ENCODE data around the gene CEP55.

Gene CEP55

DNA sequence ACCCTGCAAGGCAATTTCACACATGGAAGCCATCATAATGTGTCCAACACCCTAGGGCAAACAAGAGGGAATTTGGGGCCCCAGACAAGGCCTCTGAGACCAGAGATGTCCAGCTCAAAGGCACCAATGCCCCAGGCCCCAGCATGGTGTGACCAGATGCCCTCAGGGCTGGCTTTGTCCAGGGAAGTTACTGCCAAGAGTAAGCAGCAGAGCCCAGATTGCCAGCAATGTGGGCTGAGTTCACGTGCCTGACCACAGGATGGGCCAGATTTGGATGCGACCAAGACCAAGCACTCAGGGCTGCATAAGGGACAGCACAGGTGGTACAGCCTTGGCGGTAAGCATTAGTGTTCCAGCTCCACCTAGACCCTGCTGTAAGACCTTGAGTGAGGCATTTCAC is 27.0 kb upstream of the CEP55 start:
- no peak for DNase-seq (ENCODE audit: low read depth)

DNA sequence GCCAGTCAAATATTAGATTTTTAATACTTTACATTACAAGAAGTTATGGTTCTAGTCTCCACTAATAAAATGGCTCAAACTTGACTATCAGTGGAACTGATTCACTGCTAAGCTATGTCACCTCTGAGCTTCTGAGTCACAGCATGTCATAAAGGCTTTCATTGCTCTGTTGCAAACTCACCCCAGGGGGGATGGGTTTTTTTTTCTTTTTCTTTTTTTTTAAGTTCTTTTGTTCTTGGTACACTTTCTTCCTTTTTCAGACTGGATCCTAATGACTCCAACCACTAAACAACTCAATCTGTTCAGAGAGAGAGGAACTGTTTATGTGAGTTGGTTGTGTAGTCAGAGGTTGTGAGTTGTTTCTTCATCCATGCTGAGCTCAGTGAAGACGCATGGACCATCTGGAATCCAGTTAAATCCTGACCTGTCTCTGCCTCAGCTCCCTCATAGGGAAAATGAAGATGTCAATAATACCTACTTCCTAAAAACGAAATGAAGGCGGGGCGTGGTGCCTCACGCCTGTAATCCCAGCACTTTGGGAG is 25.2 kb upstream of the CEP55 start:
- no peak for DNase-seq (ENCODE audit: low read depth)

DNA sequence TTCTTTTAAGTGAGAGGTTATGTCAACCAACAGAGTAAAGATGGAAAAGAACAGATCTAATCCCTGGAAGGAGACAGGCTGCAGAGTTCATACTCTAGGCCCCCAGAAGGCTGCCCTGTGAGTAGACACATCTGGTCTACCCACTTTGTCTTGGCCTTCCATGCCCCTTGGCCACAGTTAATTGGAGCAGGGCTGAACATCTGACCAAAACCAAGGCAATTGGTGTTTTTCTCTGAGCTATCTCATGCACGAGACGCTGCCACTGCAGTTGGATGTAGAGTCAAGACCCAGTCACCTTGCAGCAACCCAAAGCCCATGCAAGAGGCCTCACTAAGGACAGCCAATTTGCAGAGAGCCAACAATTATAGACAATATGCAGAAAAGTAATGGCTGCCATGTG is 23.3 kb upstream of the CEP55 start:
- DNase-seq (ENCODE audit: low read depth), result no peak

DNA sequence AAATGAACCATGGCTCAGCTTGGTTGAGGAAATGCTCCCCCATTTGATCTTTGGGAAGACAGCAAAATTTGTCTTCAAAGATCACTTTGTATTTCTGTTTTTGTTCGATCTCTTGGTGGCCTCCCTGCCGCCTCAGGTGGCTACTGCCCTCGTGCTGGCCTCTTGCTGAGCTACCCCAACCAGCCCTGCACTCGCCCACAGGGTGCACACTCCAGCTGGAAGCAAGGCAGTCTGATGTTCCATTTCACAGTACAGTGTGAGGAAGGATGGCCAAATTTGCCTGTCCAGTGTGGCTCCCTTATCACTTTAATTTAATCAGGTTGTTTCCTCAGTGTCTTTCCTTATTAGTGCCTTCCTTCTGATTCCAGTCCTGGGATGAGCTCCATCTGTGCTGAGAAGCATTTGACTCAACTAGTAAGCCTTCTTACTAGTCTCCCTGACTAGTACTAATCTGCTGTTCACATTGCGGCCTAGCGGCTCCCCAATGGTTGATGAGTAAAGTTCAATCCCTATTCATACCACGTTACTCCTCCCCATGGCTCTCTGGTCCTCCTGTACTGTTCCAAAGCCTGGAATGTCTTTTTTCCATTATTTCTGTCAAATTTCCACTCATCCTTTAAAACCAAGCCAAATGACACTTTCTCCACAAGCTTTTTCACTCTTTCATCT is 22.5 kb upstream of the CEP55 start:
- no peak for DNase-seq (ENCODE audit: low read depth)

DNA sequence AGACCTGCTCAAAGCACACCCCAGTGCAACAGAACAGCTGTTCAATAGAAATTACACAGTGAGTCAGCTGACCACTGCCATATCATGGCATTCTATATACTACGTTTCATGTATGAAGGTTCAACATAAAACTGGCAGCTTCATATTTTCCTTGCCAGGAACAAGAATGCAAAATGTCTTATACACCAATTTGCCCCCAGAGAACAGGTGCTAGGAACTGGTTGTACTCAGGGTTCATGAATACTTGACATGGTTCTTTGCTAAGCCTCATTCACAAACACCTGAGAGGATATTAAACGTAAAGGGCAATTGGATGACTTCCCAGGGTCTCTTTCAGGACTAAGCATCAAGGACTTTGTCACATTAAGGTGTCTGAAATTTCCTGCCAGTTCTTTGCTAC is 21.2 kb upstream of the CEP55 start:
- no peak for DNase-seq (ENCODE audit: low read depth)

DNA sequence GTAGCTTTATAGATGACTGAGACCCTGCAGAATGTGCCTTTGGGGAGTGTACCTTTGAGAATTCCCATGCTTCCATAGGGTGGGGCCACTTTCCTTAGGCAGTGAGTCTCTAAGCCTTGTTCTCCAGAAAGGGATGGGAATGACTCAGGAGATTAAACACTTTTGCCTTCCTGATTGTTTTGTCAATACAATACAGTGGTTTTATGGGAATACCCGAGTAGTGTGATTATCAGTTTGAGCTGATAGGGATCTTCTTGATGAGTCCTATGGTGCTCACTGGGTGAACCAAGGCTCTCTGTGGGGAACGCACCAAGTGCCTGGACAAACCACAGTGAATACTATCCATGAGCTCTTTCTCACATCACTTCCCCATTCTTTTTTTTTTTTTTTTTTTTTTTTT is 20.5 kb upstream of the CEP55 start:
- no peak for DNase-seq (ENCODE audit: low read depth)

DNA sequence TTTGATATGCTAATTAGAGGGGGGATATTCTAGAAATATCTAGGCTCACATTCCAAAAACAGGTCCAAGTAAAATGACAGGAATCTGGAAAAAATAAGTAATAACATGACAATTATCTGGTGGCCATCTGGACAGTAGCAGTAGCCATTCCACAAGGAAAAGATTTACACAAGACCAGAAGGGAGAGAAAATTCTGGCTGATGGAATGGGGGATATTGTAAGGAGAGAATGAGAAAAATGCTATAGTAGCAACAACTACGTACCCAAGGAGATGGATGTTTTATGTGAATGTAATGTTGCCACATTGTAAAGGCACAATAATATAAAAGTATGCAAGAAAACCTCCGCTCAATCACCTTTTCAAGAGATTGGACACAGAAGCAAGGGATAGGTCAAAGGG is 19.7 kb upstream of the CEP55 start:
- no peak for DNase-seq (ENCODE audit: low read depth)

DNA sequence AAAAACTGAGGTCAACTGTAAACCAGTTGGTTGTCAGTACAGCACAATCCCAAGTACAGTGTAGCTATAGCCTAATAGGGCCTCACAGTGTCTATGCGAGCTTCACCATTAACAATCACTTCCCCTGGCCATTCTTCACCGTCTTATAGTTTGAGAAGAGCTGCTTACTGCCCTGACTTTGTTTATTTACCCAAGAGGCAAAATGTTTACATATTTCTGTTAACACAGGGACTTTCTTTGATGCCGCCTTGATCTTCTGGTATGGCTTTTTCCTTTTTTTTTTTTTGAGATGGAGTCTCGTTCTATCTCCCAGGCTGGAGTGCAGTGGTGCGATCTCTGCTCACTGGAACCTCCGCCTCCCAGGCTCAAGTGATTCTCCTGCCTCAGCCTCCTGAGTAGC is 17.5 kb upstream of the CEP55 start:
- no peak for DNase-seq (ENCODE audit: low read depth)

DNA sequence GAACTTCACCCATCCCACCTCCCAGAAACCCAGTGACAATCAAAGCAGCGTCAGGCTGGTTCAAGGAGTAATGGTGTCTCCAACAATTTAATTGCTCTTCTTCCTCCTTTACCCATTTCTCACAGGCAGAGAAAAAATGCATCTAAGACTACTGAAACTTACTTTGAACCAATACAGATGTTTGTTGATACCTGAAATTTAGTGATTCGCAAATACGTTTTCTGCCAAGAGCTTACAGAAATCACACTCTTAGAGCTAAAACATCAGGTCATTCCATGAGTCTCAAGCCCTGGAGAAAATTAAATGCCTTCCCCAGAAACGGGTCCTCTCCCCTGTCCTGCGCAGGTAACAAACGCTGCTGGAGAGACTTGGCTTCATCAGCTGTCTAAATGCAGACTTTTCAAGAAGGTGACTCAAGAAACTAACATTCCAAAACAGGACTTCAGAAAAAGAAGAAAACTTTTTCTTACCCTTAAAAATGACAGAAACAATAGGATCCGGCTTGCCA is 14.7 kb upstream of the CEP55 start:
- no peak for DNase-seq (ENCODE audit: low read depth)

DNA sequence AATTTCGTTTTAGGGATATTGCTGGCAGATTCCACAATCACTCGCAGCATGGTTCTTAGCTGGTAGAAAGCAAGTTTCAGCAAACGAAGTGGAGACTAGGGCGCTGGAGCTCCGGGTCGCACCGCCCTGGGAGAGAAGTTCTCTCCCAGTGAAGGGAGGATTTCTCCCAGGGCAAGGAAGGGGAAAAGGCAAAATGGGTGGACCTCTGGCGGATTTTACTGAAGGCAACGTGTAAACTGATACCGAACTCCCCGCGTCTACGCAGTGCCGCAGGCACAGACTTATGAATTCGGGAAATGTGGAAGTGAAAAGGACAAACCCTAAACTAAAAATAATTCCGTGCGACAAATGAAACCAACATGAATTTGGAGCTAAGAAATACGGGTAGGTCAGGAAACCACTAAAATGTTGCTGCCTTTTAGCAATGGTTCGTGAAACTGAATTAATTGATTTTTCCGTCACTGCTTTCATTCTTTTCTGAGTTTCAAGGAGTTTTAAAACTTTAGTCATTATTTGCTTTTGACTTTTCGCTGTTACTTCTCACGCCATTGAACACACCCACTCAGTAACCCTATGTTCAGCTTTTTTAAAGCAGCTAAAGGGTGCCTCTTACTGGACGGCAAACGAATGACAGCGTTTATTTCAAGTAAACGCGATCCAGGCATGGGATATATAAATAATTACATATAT is 14.1 kb upstream of the CEP55 start, which contains the start of gene MYOF:
TSS of gene MYOF (minus strand) at position 190 of the 690 bp plus-strand sequence. CDS start at position 50, 140 bp downstream.
- DNase-seq (ENCODE audit: low read depth), result peak; percentile 49

DNA sequence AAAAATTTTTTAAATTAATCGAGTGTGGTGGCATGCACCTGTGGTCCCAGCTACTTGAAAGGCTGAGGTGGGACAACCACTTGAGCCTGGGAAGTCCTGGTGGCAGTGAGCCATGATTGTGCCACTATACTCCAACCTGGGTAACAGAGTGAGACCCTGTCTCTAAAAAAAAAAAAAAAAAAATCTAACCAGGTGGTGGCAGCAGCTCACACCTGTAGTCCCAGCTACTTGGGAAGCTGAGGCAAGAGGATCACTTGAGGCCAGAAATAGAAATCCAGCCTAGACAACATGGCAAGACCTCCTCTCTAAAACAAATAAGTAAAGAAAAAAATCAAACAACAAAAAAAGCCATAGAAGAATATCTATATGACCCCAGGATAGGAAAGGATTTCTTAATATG is 10.7 kb upstream of the CEP55 start:
- no peak for DNase-seq (ENCODE audit: low read depth)

DNA sequence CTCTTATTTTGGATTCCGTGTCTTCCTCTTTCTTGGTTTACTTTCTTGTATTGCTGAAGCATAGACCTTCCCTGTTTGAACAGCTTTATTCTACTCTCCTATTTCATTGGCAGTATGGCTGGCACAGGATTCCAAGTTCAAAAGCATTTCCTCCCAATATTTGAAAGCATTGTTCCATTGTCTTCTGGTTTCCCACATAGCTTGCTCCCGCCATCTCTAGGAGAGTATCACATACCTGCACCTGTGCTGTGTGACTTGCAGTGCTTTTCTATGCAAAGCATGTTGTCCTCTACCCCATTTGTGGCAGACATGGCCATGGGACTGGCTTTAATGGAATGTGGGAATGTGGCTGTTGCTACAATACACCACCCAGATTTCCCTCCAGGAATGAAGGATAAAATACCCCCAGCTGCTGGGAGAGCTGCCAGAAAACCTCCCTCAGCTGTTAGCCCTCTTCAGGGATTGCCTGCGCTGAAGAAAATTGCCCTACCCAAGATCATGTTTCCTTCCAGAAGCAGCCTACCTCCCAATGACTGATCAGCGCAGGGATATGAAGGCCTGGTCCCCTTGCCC is 7.4 kb upstream of the CEP55 start:
- DNase-seq (ENCODE audit: low read depth), result no peak

DNA sequence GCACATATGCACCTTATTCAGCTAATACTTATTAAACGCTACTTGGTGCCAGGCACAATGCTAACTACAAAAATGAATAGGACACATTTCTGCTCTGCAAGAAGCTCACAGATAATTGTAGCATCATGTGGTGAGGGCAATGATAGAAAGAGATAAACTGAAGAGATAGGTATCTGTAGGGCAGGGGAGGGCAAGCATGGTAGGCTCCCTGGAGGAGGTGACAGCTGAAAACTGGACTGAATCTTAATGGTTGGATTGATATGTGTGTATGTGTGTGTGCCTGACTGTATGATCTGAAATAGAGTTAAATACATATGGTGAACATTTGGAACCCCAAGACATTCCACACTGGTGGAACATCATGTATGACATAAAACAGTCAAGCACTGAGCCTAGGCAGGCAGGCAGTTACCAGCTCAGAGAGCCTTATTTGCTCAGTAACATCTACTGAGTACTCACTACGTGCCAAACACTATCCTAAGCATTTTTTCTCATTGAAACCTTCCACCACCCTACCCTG is 4.8 kb upstream of the CEP55 start:
- no peak for DNase-seq (ENCODE audit: low read depth)

DNA sequence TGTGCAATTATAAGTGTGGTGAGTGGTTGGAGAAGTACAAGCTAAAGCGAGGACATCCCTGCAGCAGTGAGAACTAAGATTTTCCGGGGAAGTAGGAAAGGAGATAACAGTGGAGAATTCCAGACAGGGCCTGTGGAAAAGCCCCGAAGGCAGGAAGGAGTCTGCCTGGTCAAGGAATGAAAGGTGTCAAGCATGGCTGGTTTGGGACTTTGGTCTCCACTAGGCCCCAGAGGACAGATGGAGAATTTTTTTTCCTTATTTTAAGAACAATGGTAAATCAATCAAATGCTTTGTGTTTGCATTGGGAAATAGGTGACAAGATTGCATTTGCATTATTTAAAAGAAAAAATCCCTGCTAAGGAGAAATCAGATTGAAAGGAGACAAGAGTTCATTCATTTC is 3.2 kb upstream of the CEP55 start:
- no peak for DNase-seq (ENCODE audit: low read depth)

DNA sequence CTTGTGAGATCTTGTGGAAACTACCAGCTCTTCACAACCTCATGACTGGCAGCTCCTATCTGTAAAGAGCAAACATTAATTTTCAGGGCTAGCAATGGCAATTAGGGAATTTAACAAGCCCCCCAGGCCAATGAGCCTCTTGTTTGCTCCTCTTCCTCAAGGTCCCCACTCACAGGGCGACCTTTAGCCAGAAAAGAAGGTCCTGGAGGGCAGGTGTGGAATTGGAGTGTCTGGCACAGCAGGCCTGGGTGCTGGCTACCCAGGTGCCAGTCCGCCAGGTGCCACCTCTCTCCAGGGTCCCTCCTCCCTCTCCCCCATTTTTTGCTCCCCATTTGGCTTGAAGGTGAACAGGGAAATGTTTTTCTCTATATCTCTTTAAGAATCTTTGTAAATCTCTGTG is 1.9 kb upstream of the CEP55 start:
- DNase-seq (ENCODE audit: low read depth), result no peak

DNA sequence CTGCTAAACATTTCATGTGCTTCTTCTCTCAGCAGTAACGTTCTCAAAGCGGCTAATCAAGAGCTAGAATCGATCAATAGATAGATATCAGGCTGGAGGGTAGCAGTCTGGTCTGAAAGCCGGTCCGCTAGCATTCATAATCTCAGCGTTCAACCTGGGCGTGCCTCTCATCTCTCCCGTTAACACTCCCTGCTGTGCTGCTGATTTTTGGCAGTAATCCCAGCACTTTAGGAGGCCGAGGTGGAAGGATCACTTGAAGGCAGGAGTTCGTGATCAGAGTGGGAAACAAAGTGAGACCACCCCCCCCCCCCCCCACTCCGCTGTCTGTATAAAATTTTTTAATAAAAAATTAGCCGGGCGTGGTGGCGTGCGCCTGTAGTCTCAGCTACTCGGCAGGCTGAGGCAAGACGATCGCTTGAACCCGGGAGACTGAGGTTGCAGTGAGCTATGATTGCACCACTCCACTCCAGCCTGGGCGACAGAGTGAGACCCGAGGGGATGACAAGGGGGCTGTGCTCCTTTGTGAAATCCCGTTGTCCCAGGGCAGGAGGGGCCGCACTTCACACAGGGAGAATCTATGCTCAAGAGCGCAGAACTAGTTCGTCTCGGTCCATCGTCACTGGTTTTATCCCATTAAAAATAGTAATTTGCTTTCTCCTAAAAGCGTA is 624 bp upstream of the CEP55 start:
- no peak for DNase-seq (ENCODE audit: low read depth)

DNA sequence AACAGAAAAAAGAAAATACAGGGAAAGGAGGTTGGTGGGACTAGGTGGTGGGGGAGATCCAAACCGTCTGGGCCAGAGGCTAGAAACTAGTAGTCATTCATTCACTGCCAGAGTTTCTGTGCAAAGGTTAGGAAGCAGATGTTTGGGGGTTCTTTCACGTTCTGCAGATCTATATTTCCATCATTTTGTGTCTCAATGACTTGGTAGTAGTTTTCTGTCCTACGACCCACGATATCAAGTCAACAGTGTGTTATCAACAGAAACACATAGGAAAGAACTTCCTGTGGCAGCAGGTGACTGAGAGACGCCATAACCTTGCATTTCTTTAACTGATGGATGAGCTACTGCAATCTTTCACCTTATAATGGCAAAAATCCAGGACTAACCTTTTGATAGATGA is 1.8 kb downstream of the CEP55 start:
- DNase-seq (ENCODE audit: low read depth), result no peak

DNA sequence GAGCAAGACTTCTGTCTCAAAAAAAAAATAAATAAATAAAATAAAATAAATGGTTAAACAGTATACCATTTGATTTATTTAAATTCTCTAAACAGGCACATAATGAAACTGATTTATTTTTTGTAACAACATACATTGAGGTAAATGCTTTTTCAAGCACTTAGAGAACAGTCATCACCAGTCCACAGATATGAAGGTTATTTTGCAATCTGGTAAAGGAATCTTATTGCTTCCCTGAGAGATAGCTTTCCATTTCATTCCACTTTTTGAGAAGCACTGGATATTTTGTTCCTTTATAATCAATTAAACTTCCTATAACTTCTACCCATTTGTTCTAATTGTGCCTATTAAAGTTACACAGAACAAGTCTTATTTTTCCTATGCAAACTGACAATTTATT is 5.2 kb downstream of the CEP55 start:
- DNase-seq (ENCODE audit: low read depth), result no peak

DNA sequence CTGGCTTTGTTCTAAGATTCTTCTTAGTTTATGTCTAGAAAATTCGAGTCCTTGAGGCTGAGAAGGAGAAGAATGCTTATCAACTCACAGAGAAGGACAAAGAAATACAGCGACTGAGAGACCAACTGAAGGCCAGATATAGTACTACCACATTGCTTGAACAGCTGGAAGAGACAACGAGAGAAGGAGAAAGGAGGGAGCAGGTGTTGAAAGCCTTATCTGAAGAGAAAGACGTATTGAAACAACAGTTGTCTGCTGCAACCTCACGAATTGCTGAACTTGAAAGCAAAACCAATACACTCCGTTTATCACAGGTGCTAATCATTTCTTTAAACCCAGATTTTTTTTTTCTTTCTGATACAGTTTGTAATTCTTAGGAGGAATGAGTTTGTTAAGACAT is 6.7 kb downstream of the CEP55 start:
- no peak for DNase-seq (ENCODE audit: low read depth)

DNA sequence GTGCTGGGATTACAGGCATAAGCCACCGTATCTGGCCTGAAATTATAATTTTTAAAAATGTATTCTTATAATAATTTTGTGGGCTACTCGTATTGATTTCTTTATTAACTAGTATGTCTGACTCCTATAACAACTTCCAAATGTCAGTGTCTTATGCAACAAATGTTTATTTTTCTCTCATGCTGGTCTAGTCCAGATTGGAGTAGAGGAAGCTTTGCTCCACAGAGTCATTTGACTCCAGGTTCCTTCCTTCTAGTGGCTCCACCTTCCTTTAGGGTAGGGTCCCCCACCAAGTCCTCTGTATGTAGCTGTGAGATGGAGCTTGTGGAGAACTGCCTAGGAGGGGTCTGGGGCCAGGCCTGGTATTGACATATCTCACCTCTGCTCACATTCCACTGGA is 8.7 kb downstream of the CEP55 start:
- DNase-seq (ENCODE audit: low read depth), result no peak

DNA sequence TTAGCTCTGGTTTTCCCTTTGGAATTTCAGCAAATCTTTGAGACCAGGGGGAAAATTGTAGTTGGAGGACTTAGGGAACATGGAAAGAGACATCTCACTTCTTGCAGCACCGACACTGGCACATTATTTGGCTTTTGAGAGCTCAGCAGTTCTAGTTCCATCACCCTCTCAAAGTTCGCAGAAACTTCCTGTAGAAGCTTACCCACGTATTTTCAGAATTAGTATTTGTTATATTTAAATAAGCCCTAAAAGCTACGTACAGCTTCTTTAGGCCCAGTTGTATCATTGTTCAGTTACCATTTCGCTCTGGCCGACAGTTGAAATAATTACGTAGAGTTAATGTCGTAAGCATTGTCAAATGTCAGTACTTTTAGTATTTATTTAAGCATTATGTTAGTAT is 13.4 kb downstream of the CEP55 start:
- no peak for DNase-seq (ENCODE audit: low read depth)

DNA sequence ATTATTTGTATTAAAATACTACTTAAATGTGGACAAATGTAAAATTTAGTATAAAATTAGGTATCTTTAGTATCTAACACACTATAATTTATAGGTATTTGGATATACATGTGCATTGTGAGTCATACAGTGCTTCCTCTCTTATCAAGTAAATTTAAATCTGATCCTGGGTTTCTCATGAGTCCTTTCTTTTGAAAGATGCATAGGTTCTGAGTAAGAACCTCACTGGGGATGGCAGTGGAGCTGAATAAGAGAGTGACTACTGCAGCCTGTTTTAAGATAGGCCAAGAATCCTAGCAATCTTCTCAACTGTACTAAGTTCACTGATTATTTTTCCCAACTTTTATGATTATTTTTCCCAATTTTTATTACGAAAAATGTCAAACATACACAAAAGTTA is 16.2 kb downstream of the CEP55 start:
- DNase-seq (ENCODE audit: low read depth), result no peak

Data from activated T-cell treated with anti-CD3 and anti-CD28 coated beads for 24 hours (primary cell).